CD14-positive monocyte (primary cell): ENCODE data around the gene HMGB4. TPM values are rescaled to one million over a fixed set of nuclear protein-coding genes. Genes with fewer than 3 reads are reported as not detected.

ENCODE experiments used
- DNase-seq, 3 donors: peaks; one replicate each; pipeline ENCODE4 v3.0.0-alpha.2; 2011 to 2022
- H2AFZ ChIP-seq: 2 replicates; pipeline ENCODE4 v1.6.0; 2012; ENCODE audit warnings: mild to moderate bottlenecking, low read depth, low read length, inconsistent platforms; ENCODE audit not compliant: insufficient read depth, poor library complexity, severe bottlenecking
- H3K27ac ChIP-seq, 2 donors: 1 replicate in 1 of 2; 2 replicates in 1 of 2; pipeline ENCODE4 v1.5.1; 2012 to 2013; ENCODE audit warnings: low read length in 2 of 2, control low read depth in 1 of 2, inconsistent platforms in 1 of 2, low read depth in 1 of 2, mild to moderate bottlenecking in 1 of 2
- H3K27me3 ChIP-seq, 2 donors: one replicate each; pipeline versions ENCODE4 v1.6.0 to v1.6.1; 2011 to 2013; ENCODE audit warnings: low read length in 2 of 2; ENCODE audit not compliant: control insufficient read depth in 2 of 2, insufficient read depth in 2 of 2
- H3K36me3 ChIP-seq, 2 donors: replicated peaks in 1 of 2; 1 replicate in 1 of 2; 2 replicates in 1 of 2; pipeline versions ENCODE4 v1.5.1 to v1.6.1; 2012 to 2013; ENCODE audit warnings: low read length in 2 of 2, control low read depth in 1 of 2, inconsistent platforms in 1 of 2, mild to moderate bottlenecking in 1 of 2; ENCODE audit not compliant: insufficient read depth in 2 of 2, control insufficient read depth in 1 of 2
- H3K4me1 ChIP-seq, 2 donors: 1 replicate in 1 of 2; 2 replicates in 1 of 2; pipeline versions ENCODE4 v1.5.1 to v1.6.1; 2012 to 2013; ENCODE audit warnings: low read length in 2 of 2, control low read depth in 1 of 2, inconsistent platforms in 1 of 2, mild to moderate bottlenecking in 1 of 2, moderate library complexity in 1 of 2; ENCODE audit not compliant: insufficient read depth in 2 of 2, control insufficient read depth in 1 of 2
- H3K4me2 ChIP-seq: replicated peaks from 2 replicates; pipeline ENCODE3; 2012; ENCODE audit warnings: low read length, moderate library complexity, mild to moderate bottlenecking; ENCODE audit not compliant: poor library complexity, severe bottlenecking; ENCODE audit errors: extremely low read depth
- H3K4me3 ChIP-seq, 3 experiments: fragments of 200-600 bp in 1 of 3; sonication (generic) in 1 of 3; replicated peaks in 1 of 3; 1 replicate in 2 of 3; 2 replicates in 1 of 3; pipeline ENCODE4 v1.5.1; 2011 to 2013; ENCODE audit warnings: low read length in 3 of 3, mild to moderate bottlenecking in 3 of 3, control low read depth in 2 of 3, low read depth in 2 of 3, inconsistent platforms in 1 of 3, moderate library complexity in 1 of 3
- H3K79me2 ChIP-seq: 2 replicates; pipeline ENCODE4 v1.6.0; 2012; ENCODE audit warnings: mild to moderate bottlenecking, control low read depth, inconsistent platforms, low read length, moderate library complexity; ENCODE audit not compliant: insufficient read depth
- H3K9ac ChIP-seq: 2 replicates; pipeline ENCODE4 v1.6.0; 2017; ENCODE audit warnings: low read length, mild to moderate bottlenecking; ENCODE audit not compliant: insufficient read depth, poor library complexity, severe bottlenecking
- H3K9me3 ChIP-seq, 2 donors: replicated peaks in 1 of 2; 1 replicate in 1 of 2; 2 replicates in 1 of 2; pipeline versions ENCODE4 v1.5.1 to v1.6.1; 2012 to 2013; ENCODE audit warnings: low read length in 2 of 2, control low read depth in 1 of 2; ENCODE audit not compliant: control insufficient read depth in 1 of 2, insufficient read depth in 1 of 2
- H4K20me1 ChIP-seq: 2 replicates; pipeline ENCODE4 v1.6.0; 2012; ENCODE audit warnings: mild to moderate bottlenecking, low read length, control low read depth, moderate library complexity; ENCODE audit not compliant: insufficient read depth
- H3K27ac Mint-ChIP-seq, 7 donors: one replicate each; pipeline ENCODE4 v1.8.0; 2020; ENCODE audit warnings: mild to moderate bottlenecking in 7 of 7, mixed read lengths in 7 of 7, moderate library complexity in 6 of 7, inconsistent platforms in 2 of 7
- H3K27me3 Mint-ChIP-seq, 3 donors: one replicate each; pipeline ENCODE4 v1.8.0; 2021 to 2022; ENCODE audit warnings: low read depth in 3 of 3, mild to moderate bottlenecking in 3 of 3, mixed read lengths in 3 of 3, moderate library complexity in 3 of 3, inconsistent platforms in 1 of 3
- H3K36me3 Mint-ChIP-seq, 2 donors: one replicate each; pipeline ENCODE4 v1.8.0; 2020; ENCODE audit warnings: mixed read lengths in 2 of 2, inconsistent platforms in 1 of 2, mild to moderate bottlenecking in 1 of 2
- H3K4me1 Mint-ChIP-seq: one replicate; pipeline ENCODE4 v1.8.0; 2020; ENCODE audit warnings: mild to moderate bottlenecking, mixed read lengths
- H3K4me3 Mint-ChIP-seq, 2 donors: one replicate each; pipeline ENCODE4 v1.8.0; 2020; ENCODE audit warnings: mild to moderate bottlenecking in 2 of 2, mixed read lengths in 2 of 2, moderate library complexity in 1 of 2
- H3K9me3 Mint-ChIP-seq, 7 donors: one replicate each; pipeline ENCODE4 v1.8.0; 2020 to 2022; ENCODE audit warnings: mixed read lengths in 7 of 7, mild to moderate bottlenecking in 6 of 7, moderate library complexity in 6 of 7, inconsistent platforms in 2 of 7
- WGBS: methylation state at CpG from one replicate; pipeline ENCODE4 v1.1.5; 2013; ENCODE audit warnings: missing lambda C conversion rate; ENCODE audit not compliant: insufficient coverage; 5-methylcytosine and 5-hydroxymethylcytosine counted together
- intact Hi-C, 2 donors: fragments of 100-400 bp; cut with micrococcal nuclease; formaldehyde crosslinking; loops; one replicate each; pipeline versions ENCODE4 v1.15.0 to v1.15.1; 2023
- polyA plus RNA-seq, 3 donors: library from polyadenylated mRNA; depleted of rRNA in 1 of 3; unstranded in 2 of 3; stranded (reverse) in 1 of 3; fragments of 300-500 nt in 2 of 3; fragments of >200 nt in 1 of 3; fragmentation: Illumina TruSeq in 2 of 3; gene quantifications; 1 replicate in 2 of 3; 2 replicates in 1 of 3; pipeline ENCODE4 v1.2.3, GENCODE V29; 2012 to 2021
- TF ChIP-seq, protein P1 (sequence below): fragments of 200-600 bp; IDR thresholded peaks from one replicate; pipeline ENCODE4 v1.8.0; 2022; ENCODE audit warnings: antibody characterized with exemption, mild to moderate bottlenecking

HMGB4 gene
- polyA plus RNA-seq, 3 donors, result not detected

DNA sequence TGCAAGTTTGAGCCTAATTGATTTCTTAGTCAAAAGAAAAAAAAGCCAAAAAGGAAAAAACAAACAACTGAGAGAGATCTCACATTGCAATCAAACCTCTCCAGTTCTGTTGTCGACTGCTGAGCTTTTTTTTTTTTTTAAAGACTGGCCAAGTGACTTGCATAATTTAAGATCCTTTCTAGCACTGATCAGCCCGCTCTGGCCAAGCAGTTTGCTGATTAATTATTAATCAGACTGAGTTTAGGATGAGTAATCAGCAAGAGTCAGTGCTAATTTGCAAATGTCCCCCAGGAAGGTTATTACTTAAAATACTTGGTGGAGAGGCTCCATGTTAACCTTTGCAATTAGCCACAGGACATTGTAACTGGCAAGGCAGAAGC, 39.3 kb downstream of the HMGB4 start:
- Histone ChIP-seq H4K20me1 (no peaks in the 10 kb centered on the region), H3K9me3 (no peaks in the 10 kb centered on the region), H3K27me3 (no peaks in the 10 kb centered on the region), H3K4me3 (no peak overlapping the region), H3K4me2 (no peak overlapping the region), H3K36me3 (no peaks in the 10 kb centered on the region), H3K79me2 (no peaks in the 10 kb centered on the region), H3K27ac (no peak overlapping the region), H2AFZ (no peak overlapping the region), H3K9ac (no peak overlapping the region), H3K4me1 (no peaks in the 10 kb centered on the region)
- Mint-ChIP-seq H3K27ac (no peak overlapping the region), H3K36me3 (no peaks in the 10 kb centered on the region), H3K27me3 (peaks cover 3 to 8% (median 3%) of the 10 kb centered on the region in 3 donors), H3K4me3 (no peak overlapping the region), H3K9me3 (peaks cover 0 to 13% (median 0%) of the 10 kb centered on the region in 7 donors), H3K4me1 (no peaks in the 10 kb centered on the region)
- TF ChIP-seq, protein P1, sequence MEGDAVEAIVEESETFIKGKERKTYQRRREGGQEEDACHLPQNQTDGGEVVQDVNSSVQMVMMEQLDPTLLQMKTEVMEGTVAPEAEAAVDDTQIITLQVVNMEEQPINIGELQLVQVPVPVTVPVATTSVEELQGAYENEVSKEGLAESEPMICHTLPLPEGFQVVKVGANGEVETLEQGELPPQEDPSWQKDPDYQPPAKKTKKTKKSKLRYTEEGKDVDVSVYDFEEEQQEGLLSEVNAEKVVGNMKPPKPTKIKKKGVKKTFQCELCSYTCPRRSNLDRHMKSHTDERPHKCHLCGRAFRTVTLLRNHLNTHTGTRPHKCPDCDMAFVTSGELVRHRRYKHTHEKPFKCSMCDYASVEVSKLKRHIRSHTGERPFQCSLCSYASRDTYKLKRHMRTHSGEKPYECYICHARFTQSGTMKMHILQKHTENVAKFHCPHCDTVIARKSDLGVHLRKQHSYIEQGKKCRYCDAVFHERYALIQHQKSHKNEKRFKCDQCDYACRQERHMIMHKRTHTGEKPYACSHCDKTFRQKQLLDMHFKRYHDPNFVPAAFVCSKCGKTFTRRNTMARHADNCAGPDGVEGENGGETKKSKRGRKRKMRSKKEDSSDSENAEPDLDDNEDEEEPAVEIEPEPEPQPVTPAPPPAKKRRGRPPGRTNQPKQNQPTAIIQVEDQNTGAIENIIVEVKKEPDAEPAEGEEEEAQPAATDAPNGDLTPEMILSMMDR, result no peak
- no peak for DNase-seq
- WGBS, result 83% methylated on average over 1 of the region's 2 CpGs
- intact Hi-C loops, result no loop called here

DNA sequence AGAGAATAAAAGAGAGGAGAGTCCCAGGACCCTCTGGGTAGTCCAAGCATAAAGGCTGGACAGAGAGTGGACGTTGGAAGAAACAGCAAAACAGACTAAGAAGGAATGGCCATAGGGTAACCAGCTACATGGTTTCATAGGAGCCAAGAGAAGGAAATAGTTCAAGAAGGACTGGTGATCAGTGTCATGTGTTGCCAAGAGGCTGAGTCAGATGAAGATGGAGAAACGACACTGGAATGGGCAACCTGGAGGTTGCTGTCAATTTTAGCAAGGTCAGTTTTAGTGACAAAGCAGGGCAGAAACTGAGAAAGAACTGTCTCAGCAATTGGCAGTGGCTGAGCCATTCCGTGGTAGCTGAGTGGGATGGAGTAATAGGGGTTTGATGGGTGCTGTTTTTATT, 41.4 kb downstream of the HMGB4 start:
- Histone ChIP-seq H3K36me3 (no peaks in the 10 kb centered on the region), H3K9ac (no peak overlapping the region), H3K9me3 (no peaks in the 10 kb centered on the region), H3K4me2 (no peak overlapping the region), H3K79me2 (no peaks in the 10 kb centered on the region), H3K4me3 (no peak overlapping the region), H4K20me1 (no peaks in the 10 kb centered on the region), H3K27ac (no peak overlapping the region), H2AFZ (no peak overlapping the region), H3K27me3 (no peaks in the 10 kb centered on the region), H3K4me1 (no peaks in the 10 kb centered on the region)
- Mint-ChIP-seq H3K36me3 (no peaks in the 10 kb centered on the region), H3K4me3 (no peak overlapping the region), H3K9me3 (peaks cover 0 to 11% (median 2%) of the 10 kb centered on the region in 7 donors), H3K27me3 (peaks cover 3 to 8% (median 3%) of the 10 kb centered on the region in 3 donors), H3K27ac (no peak overlapping the region), H3K4me1 (no peaks in the 10 kb centered on the region)
- intact Hi-C loops, result no loop called here
- DNase-seq, result no peak
- TF ChIP-seq, protein P1, result no peak
- 54% methylated on average over 3 of the region's 3 CpGs for WGBS
